ENCODE data around the gene TMPRSS9.

The TMPRSS9 gene

DNA sequence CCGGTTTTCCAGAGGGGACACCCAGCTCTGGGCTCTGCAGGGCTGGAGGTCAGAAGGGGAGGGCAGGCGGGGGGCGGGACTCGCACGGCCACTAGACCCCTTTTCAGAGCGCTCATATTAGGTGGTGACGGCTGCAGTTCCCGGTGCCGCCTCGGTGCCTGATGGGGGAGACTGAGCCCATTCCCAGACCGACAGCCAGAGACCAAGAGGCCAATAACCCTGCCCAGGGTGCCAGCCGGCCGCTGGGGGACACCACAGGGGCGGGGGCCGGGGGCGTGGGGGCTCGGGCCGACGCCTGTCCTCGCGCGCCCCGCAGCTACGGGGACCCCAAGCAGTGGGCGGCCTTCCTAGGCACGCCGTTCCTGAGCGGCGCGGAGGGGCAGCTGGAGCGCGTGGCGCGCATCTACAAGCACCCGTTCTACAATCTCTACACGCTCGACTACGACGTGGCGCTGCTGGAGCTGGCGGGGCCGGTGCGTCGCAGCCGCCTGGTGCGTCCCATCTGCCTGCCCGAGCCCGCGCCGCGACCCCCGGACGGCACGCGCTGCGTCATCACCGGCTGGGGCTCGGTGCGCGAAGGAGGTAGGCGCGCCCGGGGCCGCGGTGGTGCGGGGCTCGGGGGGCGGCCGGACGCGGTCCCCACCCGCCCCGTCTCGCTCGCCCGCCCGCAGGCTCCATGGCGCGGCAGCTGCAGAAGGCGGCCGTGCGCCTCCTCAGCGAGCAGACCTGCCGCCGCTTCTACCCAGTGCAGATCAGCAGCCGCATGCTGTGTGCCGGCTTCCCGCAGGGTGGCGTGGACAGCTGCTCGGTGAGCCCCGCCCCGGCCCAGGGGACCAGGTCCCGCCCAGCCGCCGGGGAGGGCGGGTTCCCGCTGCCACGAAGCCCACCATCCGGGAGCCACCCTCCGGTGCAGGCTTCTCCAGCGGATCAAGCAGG is 64.9 kb downstream of the TMPRSS9 start:
- Histone ChIP-seq H3K27ac (ENCODE audit: low read depth, low read length, poor library complexity, severe bottlenecking) (no peak overlapping the region), H3K9me2 (ENCODE audit: low read depth, low read length) (no peaks in the 10 kb centered on the region), H3F3A (ENCODE audit: insufficient read depth, low read length) (no peaks in the 10 kb centered on the region), H3K27me3 (ENCODE audit: insufficient read depth, low read length) (no peaks in the 10 kb centered on the region), H4K20me1 (ENCODE audit: insufficient read depth, low read length) (no peaks in the 10 kb centered on the region), H3K79me2 (ENCODE audit: insufficient read depth, low read length) (peaks cover 14% of the 10 kb centered on the region), H3K4me3 (ENCODE audit: low read depth, low read length, poor library complexity, severe bottlenecking) (no peak overlapping the region), H2AFZ (ENCODE audit: low read length) (no peak overlapping the region), H3K4me1 (ENCODE audit: insufficient read depth, low read length, severe bottlenecking) (peaks cover 26% of the 10 kb centered on the region), H3K9me3 (ENCODE audit: low read length) (no peaks in the 10 kb centered on the region), H3K36me3 (ENCODE audit: insufficient read depth, low read length) (peaks cover 37% of the 10 kb centered on the region), H3K9ac (ENCODE audit: low read length) (no peak overlapping the region), H3K4me2 (ENCODE audit: low read length) (no peak overlapping the region)
- TF ChIP-seq EZH2 (IDR thresholded peaks at IDR 0.05; ENCODE audit: borderline replicate concordance, low read length): no peak
- TF ChIP-seq, protein P1, sequence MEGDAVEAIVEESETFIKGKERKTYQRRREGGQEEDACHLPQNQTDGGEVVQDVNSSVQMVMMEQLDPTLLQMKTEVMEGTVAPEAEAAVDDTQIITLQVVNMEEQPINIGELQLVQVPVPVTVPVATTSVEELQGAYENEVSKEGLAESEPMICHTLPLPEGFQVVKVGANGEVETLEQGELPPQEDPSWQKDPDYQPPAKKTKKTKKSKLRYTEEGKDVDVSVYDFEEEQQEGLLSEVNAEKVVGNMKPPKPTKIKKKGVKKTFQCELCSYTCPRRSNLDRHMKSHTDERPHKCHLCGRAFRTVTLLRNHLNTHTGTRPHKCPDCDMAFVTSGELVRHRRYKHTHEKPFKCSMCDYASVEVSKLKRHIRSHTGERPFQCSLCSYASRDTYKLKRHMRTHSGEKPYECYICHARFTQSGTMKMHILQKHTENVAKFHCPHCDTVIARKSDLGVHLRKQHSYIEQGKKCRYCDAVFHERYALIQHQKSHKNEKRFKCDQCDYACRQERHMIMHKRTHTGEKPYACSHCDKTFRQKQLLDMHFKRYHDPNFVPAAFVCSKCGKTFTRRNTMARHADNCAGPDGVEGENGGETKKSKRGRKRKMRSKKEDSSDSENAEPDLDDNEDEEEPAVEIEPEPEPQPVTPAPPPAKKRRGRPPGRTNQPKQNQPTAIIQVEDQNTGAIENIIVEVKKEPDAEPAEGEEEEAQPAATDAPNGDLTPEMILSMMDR (IDR thresholded peaks at IDR 0.05; ENCODE audit: low read length): no peak

DNA sequence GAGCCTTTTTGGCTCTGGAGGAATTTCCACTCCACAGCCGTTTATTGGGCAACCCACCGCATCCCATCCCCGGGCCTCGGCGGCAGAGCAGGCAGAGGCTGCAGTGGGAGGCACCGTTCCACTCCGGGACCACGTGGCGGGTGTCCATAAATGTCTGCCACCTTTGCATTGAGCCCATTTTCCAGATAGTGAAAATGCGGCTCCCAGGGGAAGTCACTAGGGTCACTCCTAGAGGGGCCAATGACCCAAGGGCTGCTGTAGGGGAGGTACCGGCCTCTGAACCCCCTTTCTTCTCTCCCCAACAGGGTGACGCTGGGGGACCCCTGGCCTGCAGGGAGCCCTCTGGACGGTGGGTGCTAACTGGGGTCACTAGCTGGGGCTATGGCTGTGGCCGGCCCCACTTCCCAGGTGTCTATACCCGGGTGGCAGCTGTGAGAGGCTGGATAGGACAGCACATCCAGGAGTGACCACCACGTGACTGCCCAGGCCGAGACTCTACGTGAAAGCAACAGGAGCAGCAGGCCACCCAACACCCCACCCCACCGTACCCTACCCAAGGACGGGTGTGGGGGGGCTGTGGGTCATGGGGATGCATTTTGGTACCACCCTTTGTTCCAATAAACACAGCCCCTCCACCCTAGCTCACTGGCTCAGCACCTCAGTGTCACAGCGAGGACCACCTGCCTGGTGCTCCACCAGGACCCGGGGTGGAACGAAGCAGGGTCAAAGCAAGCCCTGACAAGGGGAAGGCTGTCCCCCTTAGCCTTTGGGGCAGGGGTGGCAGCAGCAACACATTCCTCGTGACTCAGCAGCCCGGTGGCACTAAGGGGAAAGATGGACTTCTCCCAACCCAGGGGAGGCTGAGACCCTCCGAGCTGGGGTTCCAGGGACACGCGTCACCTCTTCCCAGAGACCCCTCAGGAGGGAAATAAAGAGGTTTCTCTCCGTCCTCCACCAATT is 65.8 kb downstream of the TMPRSS9 start:
- no peaks in the 10 kb centered on the region for H3F3A ChIP-seq (ENCODE audit: insufficient read depth, low read length)
- H3K4me1 ChIP-seq (ENCODE audit: insufficient read depth, low read length, severe bottlenecking): peaks cover 26% of the 10 kb centered on the region
- peak overlapping the region; percentile 77 for H3K4me3 ChIP-seq (ENCODE audit: low read depth, low read length, poor library complexity, severe bottlenecking)
- peak overlapping the region; percentile 87 for H3K9ac ChIP-seq (ENCODE audit: low read length)
- no peaks in the 10 kb centered on the region for H3K9me3 ChIP-seq (ENCODE audit: low read length)
- H3K9me2 ChIP-seq (ENCODE audit: low read depth, low read length): no peaks in the 10 kb centered on the region
- H4K20me1 ChIP-seq (ENCODE audit: insufficient read depth, low read length): no peaks in the 10 kb centered on the region
- peak overlapping the region; percentile 99 for H3K4me2 ChIP-seq (ENCODE audit: low read length)
- peaks cover 45% of the 10 kb centered on the region for H3K36me3 ChIP-seq (ENCODE audit: insufficient read depth, low read length)
- H2AFZ ChIP-seq (ENCODE audit: low read length): no peak overlapping the region
- TF ChIP-seq, protein P1 (IDR thresholded peaks at IDR 0.05; ENCODE audit: low read length): no peak
- TF ChIP-seq EZH2 (IDR thresholded peaks at IDR 0.05; ENCODE audit: borderline replicate concordance, low read length): no peak
- no peaks in the 10 kb centered on the region for H3K27me3 ChIP-seq (ENCODE audit: insufficient read depth, low read length)
- peaks cover 14% of the 10 kb centered on the region for H3K79me2 ChIP-seq (ENCODE audit: insufficient read depth, low read length)
- no peak overlapping the region for H3K27ac ChIP-seq (ENCODE audit: low read depth, low read length, poor library complexity, severe bottlenecking)

DNA sequence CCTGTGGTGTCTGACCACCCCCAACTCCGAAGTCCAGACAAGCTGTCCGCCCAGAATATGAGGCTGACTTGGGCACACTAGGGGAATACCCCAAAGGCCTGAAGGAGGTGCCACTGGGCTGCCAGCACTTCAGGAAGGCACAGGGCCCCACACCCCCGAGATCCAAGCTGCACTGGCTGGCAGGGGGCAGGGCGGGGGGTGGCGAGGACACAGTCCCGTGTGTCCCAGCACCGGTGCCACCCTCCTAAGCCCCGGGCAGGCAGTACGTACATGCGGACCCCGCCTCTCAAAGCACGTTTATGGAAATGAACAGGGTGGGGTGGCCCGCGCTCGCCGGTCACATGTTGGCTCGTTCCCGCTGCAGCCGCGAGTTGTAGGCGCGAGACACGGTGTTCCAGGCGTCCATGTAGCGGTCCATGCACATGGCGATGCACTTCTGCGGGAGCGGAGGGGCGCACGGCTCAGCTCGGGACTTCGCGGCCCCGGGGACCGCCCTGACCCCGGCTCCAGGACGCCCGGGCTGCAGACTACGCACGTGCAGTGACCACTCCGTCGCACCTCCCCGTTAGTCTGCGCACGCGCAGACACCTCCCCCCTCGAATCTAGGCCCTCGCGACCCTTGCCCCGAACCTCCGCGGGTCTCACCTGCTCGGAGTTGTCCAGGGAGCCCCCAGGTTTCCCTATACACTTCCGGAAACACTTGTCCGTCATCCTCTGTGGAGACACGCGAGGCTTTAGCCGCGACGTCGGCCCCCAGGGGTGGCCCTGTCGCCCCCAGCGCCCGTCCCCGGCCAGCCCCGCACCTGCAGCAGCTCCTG is 66.8 kb downstream of the TMPRSS9 start:
- Histone ChIP-seq H3K9me2 (ENCODE audit: low read depth, low read length) (no peaks in the 10 kb centered on the region), H3K9me3 (ENCODE audit: low read length) (no peaks in the 10 kb centered on the region), H3K4me2 (ENCODE audit: low read length) (peak overlapping the region; percentile 99), H3F3A (ENCODE audit: insufficient read depth, low read length) (no peaks in the 10 kb centered on the region), H3K36me3 (ENCODE audit: insufficient read depth, low read length) (peaks cover 54% of the 10 kb centered on the region), H2AFZ (ENCODE audit: low read length) (no peak overlapping the region), H3K27ac (ENCODE audit: low read depth, low read length, poor library complexity, severe bottlenecking) (peak overlapping the region; percentile 83), H4K20me1 (ENCODE audit: insufficient read depth, low read length) (no peaks in the 10 kb centered on the region), H3K4me1 (ENCODE audit: insufficient read depth, low read length, severe bottlenecking) (peaks cover 26% of the 10 kb centered on the region), H3K9ac (ENCODE audit: low read length) (peak overlapping the region; percentile 87), H3K27me3 (ENCODE audit: insufficient read depth, low read length) (no peaks in the 10 kb centered on the region), H3K79me2 (ENCODE audit: insufficient read depth, low read length) (peaks cover 14% of the 10 kb centered on the region), H3K4me3 (ENCODE audit: low read depth, low read length, poor library complexity, severe bottlenecking) (peak overlapping the region; percentile 77)
- TF ChIP-seq, protein P1 (IDR thresholded peaks at IDR 0.05; ENCODE audit: low read length): no peak
- TF ChIP-seq EZH2 (IDR thresholded peaks at IDR 0.05; ENCODE audit: borderline replicate concordance, low read length): no peak
